CD4-positive, alpha-beta T cell treated with Interleukin-10 for 1 hour (primary cell): ENCODE data around the gene RICTOR.
A peak's percentile ranks its signal among the peaks of the same experiment; 100 is the strongest.
"Not testable (repeated sequence)": the region's sequence is repeated elsewhere in the genome, so short reads cannot be mapped to it uniquely, and the experiment has no call there.

Experiments used
- DNase-seq: peaks from one replicate; pipeline ENCODE4 v3.0.0-alpha.2; 2020

Gene RICTOR

GRCh38 chr5:39005566-39006232 lies 68.5 kb downstream of the RICTOR start:
- peak; percentile 33 for DNase-seq

- DNase-seq, result no peak
Measured at GRCh38 chr5:39001683-39002082, 72.5 kb downstream of the RICTOR start.

GRCh38 chr5:38999037-38999436 lies 75.2 kb downstream of the RICTOR start:
- no peak for DNase-seq

GRCh38 chr5:38997591-38997990 lies 76.6 kb downstream of the RICTOR start:
- no peak for DNase-seq

- no peak for DNase-seq
Measured at GRCh38 chr5:38996123-38996522, 78.1 kb downstream of the RICTOR start.

- DNase-seq, result peak; percentile 53
Measured at GRCh38 chr5:38994324-38994927, 79.8 kb downstream of the RICTOR start.

GRCh38 chr5:38989974-38990719 lies 84.1 kb downstream of the RICTOR start:
- DNase-seq, result not testable (repeated sequence)

GRCh38 chr5:38985909-38986452 lies 88.2 kb downstream of the RICTOR start:
- no peak for DNase-seq

- no peak for DNase-seq
Measured at GRCh38 chr5:38979535-38979934, 94.7 kb downstream of the RICTOR start.

- DNase-seq, result no peak
Measured at GRCh38 chr5:38978036-38978435, 96.2 kb downstream of the RICTOR start.

- no peak for DNase-seq
Measured at GRCh38 chr5:38968665-38969064, 105.5 kb downstream of the RICTOR start.

- no peak for DNase-seq
Measured at GRCh38 chr5:38961691-38962090, 112.5 kb downstream of the RICTOR start.

GRCh38 chr5:38953426-38954012 lies 120.7 kb downstream of the RICTOR start:
- DNase-seq, result no peak

GRCh38 chr5:38948501-38948900 lies 125.7 kb downstream of the RICTOR start:
- no peak for DNase-seq

GRCh38 chr5:38944282-38944681 lies 129.9 kb downstream of the RICTOR start:
- no peak for DNase-seq

GRCh38 chr5:38941912-38942311 lies 132.3 kb downstream of the RICTOR start:
- DNase-seq, result no peak

GRCh38 chr5:38940230-38940858 lies 133.9 kb downstream of the RICTOR start:
- no peak for DNase-seq

GRCh38 chr5:38938973-38939372 lies 135.2 kb downstream of the RICTOR start:
- no peak for DNase-seq

- DNase-seq, result no peak
Measured at GRCh38 chr5:38938424-38938823, 135.8 kb downstream of the RICTOR start.

- DNase-seq, result no peak
Measured at GRCh38 chr5:38936269-38936668, 137.9 kb downstream of the RICTOR start.

GRCh38 chr5:38935437-38935836 lies 138.8 kb downstream of the RICTOR start:
- DNase-seq, result no peak

- DNase-seq, result no peak
Measured at GRCh38 chr5:38932854-38933408, 141.3 kb downstream of the RICTOR start.

- DNase-seq, result no peak
Measured at GRCh38 chr5:38931731-38932130, 142.5 kb downstream of the RICTOR start.
